CD4-positive, alpha-beta T cell treated with Interleukin-15 for 4 hours (primary cell): ENCODE data around the gene DPF1.

Source experiments
- DNase-seq: peaks from one replicate; pipeline ENCODE4 v3.0.0-alpha.2; 2020; ENCODE audit warnings: low spot score

DPF1 gene

GRCh38 chr19:38197937-38198704 is 25.9 kb downstream of the DPF1 start:
- no peak for DNase-seq

GRCh38 chr19:38196948-38197656 is 26.9 kb downstream of the DPF1 start:
- no peak for DNase-seq

GRCh38 chr19:38196245-38196837 is 27.7 kb downstream of the DPF1 start:
- no peak for DNase-seq

GRCh38 chr19:38195237-38195636 is 28.8 kb downstream of the DPF1 start:
- no peak for DNase-seq

GRCh38 chr19:38194061-38194701 is 29.8 kb downstream of the DPF1 start:
- DNase-seq: no peak

- no peak for DNase-seq
These were observed 30.6 kb downstream of the DPF1 start for GRCh38 chr19:38193445-38193844.

GRCh38 chr19:38191747-38192146 is 32.3 kb downstream of the DPF1 start:
- no peak for DNase-seq

GRCh38 chr19:38190793-38191192 is 33.2 kb downstream of the DPF1 start:
- no peak for DNase-seq

GRCh38 chr19:38190061-38190460 is 34.0 kb downstream of the DPF1 start:
- no peak for DNase-seq

- no peak for DNase-seq
These were observed 38.5 kb downstream of the DPF1 start for GRCh38 chr19:38185562-38185961.

GRCh38 chr19:38184815-38185214 is 39.2 kb downstream of the DPF1 start:
- no peak for DNase-seq

GRCh38 chr19:38183251-38183897 is 40.6 kb downstream of the DPF1 start:
- no peak for DNase-seq

- DNase-seq: no peak
These were observed 41.3 kb downstream of the DPF1 start for GRCh38 chr19:38182536-38183210.

- DNase-seq: no peak
These were observed 44.0 kb downstream of the DPF1 start for GRCh38 chr19:38180071-38180470.

GRCh38 chr19:38175422-38175821 is 48.6 kb downstream of the DPF1 start:
- DNase-seq: no peak

- no peak for DNase-seq
These were observed 50.6 kb downstream of the DPF1 start for GRCh38 chr19:38173291-38174041.

- DNase-seq: no peak
These were observed 52.0 kb downstream of the DPF1 start for GRCh38 chr19:38172001-38172400.

GRCh38 chr19:38170334-38170733 is 53.7 kb downstream of the DPF1 start:
- DNase-seq: no peak

GRCh38 chr19:38168637-38169036 is 55.4 kb downstream of the DPF1 start:
- no peak for DNase-seq

GRCh38 chr19:38165335-38165734 is 58.7 kb downstream of the DPF1 start:
- DNase-seq: no peak

- no peak for DNase-seq
These were observed 59.5 kb downstream of the DPF1 start for GRCh38 chr19:38164526-38164925.
